ENCODE measurements around the gene TBCE. TPM values are rescaled to one million over a fixed set of nuclear protein-coding genes. Genes with fewer than 3 reads are reported as not detected.

Gene TBCE
- total and polyA plus RNA-seq, 9 of the 15 experiments (the other 6 are each of a cell fraction or from before 2014, with no cell fraction given): 52.6 to 92.1 (median 82.1) TPM

DNA sequence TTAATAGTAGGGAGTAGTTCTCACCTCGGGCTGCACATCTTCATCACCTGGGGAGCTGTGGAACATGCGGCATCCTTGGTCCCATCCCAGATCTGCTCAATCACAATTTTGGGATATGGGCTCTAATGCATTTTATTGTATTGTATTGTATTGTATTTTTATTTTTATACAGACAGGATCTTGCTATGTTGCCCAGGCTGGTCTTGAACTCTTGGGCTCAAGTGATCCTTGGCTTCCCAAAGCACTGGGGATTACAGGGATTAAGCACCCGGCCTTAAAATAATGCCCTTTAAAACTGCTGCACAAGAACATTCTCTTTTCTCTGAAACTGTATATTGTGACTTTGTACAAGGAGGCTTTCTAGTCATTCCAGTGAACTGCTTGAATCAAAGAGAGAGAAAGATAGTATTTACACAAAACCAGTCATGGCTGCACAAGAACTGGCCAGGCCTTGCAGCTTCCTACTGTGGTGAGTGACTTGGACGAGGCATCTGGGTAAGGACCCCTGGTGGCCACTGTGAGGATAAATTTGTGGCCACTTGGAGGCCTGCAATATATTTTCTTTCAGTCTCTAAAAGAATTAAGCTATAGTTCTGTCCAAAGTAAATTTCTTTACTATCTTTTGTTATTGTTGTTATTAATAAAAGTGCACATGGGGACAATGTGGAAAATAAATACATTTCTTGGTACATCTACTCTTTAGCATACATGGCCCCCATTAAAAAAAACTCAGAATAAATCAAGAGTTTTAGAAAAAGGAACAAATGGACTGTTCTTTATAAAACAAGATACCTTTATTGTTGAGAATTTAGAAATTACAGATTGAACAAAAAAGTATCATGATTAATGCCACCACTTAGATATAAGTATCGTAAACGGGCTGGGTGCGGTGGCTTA is 48.0 kb downstream of the TBCE start (continued):
- 0 out of 4 replicates have a peak, but pooled peaks of 1 of the 2 experiments have one; percentile 9 for TF ChIP-seq FOXA3 (CRISPR knock-in tag; conservative IDR thresholded peaks at IDR 0.05 in 1 of 2, IDR thresholded peaks at IDR 0.05 in 1 of 2)
- TF ChIP-seq, protein P1, sequence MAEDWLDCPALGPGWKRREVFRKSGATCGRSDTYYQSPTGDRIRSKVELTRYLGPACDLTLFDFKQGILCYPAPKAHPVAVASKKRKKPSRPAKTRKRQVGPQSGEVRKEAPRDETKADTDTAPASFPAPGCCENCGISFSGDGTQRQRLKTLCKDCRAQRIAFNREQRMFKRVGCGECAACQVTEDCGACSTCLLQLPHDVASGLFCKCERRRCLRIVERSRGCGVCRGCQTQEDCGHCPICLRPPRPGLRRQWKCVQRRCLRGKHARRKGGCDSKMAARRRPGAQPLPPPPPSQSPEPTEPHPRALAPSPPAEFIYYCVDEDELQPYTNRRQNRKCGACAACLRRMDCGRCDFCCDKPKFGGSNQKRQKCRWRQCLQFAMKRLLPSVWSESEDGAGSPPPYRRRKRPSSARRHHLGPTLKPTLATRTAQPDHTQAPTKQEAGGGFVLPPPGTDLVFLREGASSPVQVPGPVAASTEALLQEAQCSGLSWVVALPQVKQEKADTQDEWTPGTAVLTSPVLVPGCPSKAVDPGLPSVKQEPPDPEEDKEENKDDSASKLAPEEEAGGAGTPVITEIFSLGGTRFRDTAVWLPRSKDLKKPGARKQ (CRISPR knock-in tag; IDR thresholded peaks at IDR 0.05): no peak
- TF ChIP-seq ZNF311 (CRISPR knock-in tag; IDR thresholded peaks at IDR 0.05): no peak
- no peak for TF ChIP-seq GATAD2A (IDR thresholded peaks at IDR 0.05)
- no peak for TF ChIP-seq SNRNP70 (optimal IDR thresholded peaks at IDR 0.05; ENCODE audit: low read depth, low read length)
- TF ChIP-seq, protein P2, sequence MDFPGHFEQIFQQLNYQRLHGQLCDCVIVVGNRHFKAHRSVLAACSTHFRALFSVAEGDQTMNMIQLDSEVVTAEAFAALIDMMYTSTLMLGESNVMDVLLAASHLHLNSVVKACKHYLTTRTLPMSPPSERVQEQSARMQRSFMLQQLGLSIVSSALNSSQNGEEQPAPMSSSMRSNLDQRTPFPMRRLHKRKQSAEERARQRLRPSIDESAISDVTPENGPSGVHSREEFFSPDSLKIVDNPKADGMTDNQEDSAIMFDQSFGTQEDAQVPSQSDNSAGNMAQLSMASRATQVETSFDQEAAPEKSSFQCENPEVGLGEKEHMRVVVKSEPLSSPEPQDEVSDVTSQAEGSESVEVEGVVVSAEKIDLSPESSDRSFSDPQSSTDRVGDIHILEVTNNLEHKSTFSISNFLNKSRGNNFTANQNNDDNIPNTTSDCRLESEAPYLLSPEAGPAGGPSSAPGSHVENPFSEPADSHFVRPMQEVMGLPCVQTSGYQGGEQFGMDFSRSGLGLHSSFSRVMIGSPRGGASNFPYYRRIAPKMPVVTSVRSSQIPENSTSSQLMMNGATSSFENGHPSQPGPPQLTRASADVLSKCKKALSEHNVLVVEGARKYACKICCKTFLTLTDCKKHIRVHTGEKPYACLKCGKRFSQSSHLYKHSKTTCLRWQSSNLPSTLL (IDR thresholded peaks at IDR 0.05): no peak
- no peak for TF ChIP-seq ZC3H4 (CRISPR knock-in tag; IDR thresholded peaks at IDR 0.05; ENCODE audit: borderline replicate concordance)
- TF ChIP-seq SIN3B (IDR thresholded peaks at IDR 0.05; ENCODE audit: low read depth): no peak
- TF ChIP-seq FOSL1 (tag; conservative IDR thresholded peaks at IDR 0.05): no peak
- TF ChIP-seq, protein P3, sequence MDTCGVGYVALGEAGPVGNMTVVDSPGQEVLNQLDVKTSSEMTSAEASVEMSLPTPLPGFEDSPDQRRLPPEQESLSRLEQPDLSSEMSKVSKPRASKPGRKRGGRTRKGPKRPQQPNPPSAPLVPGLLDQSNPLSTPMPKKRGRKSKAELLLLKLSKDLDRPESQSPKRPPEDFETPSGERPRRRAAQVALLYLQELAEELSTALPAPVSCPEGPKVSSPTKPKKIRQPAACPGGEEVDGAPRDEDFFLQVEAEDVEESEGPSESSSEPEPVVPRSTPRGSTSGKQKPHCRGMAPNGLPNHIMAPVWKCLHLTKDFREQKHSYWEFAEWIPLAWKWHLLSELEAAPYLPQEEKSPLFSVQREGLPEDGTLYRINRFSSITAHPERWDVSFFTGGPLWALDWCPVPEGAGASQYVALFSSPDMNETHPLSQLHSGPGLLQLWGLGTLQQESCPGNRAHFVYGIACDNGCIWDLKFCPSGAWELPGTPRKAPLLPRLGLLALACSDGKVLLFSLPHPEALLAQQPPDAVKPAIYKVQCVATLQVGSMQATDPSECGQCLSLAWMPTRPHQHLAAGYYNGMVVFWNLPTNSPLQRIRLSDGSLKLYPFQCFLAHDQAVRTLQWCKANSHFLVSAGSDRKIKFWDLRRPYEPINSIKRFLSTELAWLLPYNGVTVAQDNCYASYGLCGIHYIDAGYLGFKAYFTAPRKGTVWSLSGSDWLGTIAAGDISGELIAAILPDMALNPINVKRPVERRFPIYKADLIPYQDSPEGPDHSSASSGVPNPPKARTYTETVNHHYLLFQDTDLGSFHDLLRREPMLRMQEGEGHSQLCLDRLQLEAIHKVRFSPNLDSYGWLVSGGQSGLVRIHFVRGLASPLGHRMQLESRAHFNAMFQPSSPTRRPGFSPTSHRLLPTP (IDR thresholded peaks at IDR 0.05; ENCODE audit: borderline replicate concordance, extremely low read depth, insufficient read length): no peak
- TF ChIP-seq, protein P4, sequence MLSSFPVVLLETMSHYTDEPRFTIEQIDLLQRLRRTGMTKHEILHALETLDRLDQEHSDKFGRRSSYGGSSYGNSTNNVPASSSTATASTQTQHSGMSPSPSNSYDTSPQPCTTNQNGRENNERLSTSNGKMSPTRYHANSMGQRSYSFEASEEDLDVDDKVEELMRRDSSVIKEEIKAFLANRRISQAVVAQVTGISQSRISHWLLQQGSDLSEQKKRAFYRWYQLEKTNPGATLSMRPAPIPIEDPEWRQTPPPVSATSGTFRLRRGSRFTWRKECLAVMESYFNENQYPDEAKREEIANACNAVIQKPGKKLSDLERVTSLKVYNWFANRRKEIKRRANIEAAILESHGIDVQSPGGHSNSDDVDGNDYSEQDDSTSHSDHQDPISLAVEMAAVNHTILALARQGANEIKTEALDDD (IDR thresholded peaks at IDR 0.05): 0 out of 2 replicates have a peak, but pooled peaks have one; percentile 50
- TF ChIP-seq GTF2F1 (IDR thresholded peaks at IDR 0.05; ENCODE audit: low read depth, low read length): no peak
- TF ChIP-seq XRCC3 (IDR thresholded peaks at IDR 0.05): no peak
- TF ChIP-seq STAG1 (CRISPR knock-in tag; IDR thresholded peaks at IDR 0.05; ENCODE audit: borderline replicate concordance): no peak
- TF ChIP-seq KDM2B (CRISPR knock-in tag; IDR thresholded peaks at IDR 0.05): no peak
- no peak for TF ChIP-seq PPARD (CRISPR knock-in tag; IDR thresholded peaks at IDR 0.05)
- TF ChIP-seq, protein P5, sequence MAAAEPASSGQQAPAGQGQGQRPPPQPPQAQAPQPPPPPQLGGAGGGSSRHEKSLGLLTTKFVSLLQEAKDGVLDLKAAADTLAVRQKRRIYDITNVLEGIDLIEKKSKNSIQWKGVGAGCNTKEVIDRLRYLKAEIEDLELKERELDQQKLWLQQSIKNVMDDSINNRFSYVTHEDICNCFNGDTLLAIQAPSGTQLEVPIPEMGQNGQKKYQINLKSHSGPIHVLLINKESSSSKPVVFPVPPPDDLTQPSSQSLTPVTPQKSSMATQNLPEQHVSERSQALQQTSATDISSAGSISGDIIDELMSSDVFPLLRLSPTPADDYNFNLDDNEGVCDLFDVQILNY (CRISPR knock-in tag; IDR thresholded peaks at IDR 0.05): no peak
- TF ChIP-seq TAF9B (IDR thresholded peaks at IDR 0.05; ENCODE audit: partially characterized antibody): no peak
